GM12865 (cell line): Measurements from ENCODE around the gene TRPC4AP.

ENCODE experiments used
- DNase-seq: peaks from one replicate; pipeline ENCODE4 v3.0.0; 2010; ENCODE audit warnings: low read depth
- H3K4me3 ChIP-seq: 2 replicates; pipeline ENCODE4 v1.5.1; 2011; ENCODE audit warnings: mild to moderate bottlenecking, low read depth, low read length, control low read depth
- TF ChIP-seq, protein P1 (sequence below): IDR thresholded peaks from 2 replicates; pipeline ENCODE4 v1.5.1; 2011; ENCODE audit warnings: low read length, control low read depth, low read depth, inconsistent platforms; ENCODE audit not compliant: insufficient read depth; ENCODE audit errors: missing control alignments

Gene TRPC4AP

DNA sequence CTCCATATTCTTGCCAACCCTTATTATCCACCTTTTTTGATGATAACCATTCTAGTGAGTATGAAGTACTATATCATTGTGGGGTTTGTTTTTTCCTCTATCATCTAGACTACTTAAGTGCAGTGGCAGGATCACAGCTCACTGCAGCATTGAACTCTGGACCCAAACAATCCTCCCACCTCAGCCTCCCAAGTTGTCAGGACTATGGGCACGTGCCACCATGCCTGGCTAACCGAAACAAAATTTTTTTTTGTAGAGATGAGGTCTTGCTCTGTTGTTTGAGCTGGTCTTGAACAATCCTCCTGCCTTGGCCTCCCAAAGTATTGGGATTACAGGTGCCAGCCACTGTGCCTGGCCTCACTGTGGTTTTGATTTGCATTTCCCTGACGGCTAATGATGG is 67.5 kb downstream of the TRPC4AP start:
- no peak for DNase-seq
- TF ChIP-seq, protein P1, sequence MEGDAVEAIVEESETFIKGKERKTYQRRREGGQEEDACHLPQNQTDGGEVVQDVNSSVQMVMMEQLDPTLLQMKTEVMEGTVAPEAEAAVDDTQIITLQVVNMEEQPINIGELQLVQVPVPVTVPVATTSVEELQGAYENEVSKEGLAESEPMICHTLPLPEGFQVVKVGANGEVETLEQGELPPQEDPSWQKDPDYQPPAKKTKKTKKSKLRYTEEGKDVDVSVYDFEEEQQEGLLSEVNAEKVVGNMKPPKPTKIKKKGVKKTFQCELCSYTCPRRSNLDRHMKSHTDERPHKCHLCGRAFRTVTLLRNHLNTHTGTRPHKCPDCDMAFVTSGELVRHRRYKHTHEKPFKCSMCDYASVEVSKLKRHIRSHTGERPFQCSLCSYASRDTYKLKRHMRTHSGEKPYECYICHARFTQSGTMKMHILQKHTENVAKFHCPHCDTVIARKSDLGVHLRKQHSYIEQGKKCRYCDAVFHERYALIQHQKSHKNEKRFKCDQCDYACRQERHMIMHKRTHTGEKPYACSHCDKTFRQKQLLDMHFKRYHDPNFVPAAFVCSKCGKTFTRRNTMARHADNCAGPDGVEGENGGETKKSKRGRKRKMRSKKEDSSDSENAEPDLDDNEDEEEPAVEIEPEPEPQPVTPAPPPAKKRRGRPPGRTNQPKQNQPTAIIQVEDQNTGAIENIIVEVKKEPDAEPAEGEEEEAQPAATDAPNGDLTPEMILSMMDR, result no peak

DNA sequence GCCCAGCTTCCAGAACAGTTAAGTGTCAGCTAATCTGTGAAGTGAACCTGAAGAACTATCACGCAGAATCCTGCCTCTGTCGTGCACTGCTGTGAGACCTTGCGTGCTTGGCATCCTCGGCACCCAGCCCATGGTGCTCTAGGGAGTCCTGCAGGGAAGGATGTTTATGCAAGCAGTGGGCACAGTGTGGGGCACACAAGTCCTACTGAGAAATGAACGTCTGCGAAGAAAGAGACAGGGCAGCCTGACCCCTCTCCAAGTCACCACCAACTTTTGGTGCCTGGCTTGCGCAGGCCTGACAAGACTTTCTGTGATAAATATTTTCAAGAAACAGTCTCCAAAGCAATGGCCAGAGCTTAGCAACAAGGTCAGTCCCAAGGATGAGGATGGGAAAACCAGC is 69.0 kb downstream of the TRPC4AP start:
- TF ChIP-seq, protein P1, result no peak
- no peak overlapping the region for H3K4me3 ChIP-seq
- no peak for DNase-seq

More for the DNA sequence above, 67.5 kb downstream of the TRPC4AP start:
- no peak overlapping the region for H3K4me3 ChIP-seq

DNA sequence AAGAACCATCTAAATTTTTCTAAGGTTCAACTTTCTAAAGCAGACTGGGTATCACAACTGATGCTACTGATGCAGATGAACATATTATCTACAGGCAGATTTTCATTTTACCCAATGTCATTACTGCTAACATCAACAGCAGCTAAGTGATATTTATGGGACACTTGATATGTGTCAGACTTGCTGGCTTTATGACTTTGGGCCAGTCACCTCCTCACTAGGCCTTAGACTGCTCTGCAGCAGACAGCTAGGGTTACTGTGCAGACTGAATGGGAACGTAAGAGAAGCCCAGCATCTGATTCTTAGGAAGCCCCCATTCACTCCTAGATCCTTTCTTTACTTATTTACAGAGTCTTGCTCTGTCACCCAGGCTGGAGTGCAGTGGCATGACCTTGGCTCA is 70.8 kb downstream of the TRPC4AP start:
- no peak for DNase-seq
- TF ChIP-seq, protein P1, result no peak
- no peak overlapping the region for H3K4me3 ChIP-seq

DNA sequence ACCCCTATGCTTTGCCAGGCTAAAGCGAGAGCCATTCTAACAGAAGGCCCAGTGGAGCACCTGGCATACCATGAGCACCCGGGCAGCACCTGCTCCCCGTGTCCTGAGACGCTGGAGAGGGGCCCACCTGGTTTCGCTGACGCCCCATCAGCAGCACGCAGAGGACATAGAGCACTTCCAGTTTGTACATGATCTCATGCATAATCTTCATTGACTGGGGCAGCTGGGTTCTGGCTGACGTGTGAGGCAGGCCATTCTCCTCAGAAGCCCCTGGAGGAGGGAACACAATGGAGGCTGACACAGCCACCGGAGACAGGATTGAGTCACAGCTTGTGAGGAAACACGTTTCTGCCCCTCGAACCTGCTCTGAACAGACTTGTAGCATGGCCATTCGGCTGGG is 71.5 kb downstream of the TRPC4AP start:
- no peak overlapping the region for H3K4me3 ChIP-seq
- TF ChIP-seq, protein P1, result no peak
- DNase-seq, result no peak

DNA sequence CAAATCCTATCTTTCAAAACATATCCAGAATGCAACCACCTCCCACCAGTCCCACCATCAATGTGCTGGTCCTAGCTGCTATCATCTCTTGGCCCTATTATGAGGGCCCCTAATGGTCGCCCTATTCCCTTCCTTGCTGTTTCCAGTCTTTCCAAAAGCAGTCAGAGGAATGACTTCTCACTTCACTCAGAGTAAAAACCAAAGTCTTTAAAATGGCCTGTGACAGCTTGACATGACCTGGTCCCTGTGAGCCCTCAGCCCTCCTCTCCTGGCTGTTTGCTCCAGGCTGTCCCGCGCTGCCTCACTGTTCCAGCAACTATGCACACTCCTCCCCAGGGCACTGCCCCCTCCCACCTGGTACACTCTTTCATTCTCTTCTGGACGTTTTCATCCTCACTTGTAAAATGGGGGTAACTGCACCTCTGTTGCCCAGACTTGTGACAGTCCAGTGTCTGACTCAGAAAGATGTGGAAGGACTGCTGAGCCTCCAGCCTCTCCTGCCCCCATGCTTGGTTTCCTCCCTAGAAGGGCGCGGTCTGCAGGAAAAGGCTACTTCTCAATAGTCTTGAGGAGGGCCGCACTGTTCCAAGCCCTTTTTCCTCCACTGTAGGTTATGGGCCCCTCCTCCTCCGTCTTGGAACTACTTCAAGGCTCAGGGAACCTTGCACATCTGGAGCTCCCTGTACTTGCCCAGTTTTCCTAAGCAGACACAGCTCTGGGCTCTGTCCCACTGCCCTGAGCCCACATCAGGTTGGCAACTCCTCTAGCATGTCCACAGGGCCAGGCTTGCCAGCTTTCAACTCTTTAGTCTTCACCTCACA is 72.3 kb downstream of the TRPC4AP start:
- DNase-seq, result no peak
- H3K4me3 ChIP-seq, result no peak overlapping the region
- TF ChIP-seq, protein P1, result no peak

DNA sequence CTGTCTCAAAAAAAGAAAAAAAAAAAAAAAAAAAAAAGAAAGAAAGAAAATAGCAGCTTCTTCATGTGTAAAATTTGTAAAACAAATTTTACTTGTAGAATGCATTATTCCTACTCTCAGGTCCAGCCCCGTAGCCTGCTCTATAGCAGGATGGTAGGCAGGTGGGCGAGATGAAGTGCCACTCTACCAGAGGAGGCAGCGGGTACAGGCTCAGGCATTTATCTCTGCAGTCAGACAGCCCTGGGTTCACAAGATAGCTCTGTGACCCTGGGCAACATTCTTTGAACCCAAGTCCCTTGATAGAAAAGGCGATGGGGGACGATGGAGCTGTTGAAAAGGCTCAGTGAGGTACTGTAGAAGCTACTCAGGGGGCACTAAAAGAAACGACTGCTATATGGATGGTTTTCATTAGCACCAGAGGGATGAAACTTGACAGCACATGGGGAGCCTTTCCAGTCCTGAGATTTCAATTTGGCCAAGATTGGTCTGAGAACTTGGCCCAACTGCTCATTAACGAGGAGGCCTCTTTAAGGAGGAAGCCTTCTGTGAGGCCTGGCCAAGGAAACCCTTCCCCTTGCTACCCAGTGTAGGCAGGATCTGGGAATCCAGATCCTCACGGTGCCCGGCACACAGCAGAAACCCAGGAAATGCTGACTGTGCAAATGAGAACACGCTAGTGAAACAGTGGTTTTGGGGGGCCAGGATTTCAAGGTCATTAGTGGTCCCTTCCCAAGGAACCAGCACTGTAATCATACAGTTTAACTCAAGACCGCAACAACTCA is 73.8 kb downstream of the TRPC4AP start:
- no peak overlapping the region for H3K4me3 ChIP-seq
- no peak for DNase-seq
- TF ChIP-seq, protein P1, result no peak
